Type B pancreatic cell (in vitro differentiated cells): ENCODE results near the gene ITGB2. TPM values are rescaled to one million over a fixed set of nuclear protein-coding genes. Genes with fewer than 3 reads are reported as not detected.

ENCODE experiments used
- DNase-seq: peaks from one replicate; pipeline ENCODE4 v3.0.0; 2021; ENCODE audit warnings: mixed read lengths; ENCODE audit not compliant: unreplicated experiment; ENCODE audit errors: extremely low spot score
- H3K27ac Mint-ChIP-seq: 2 replicates; pipeline ENCODE4 v1.8.0; 2021; ENCODE audit warnings: mild to moderate bottlenecking, mixed read lengths
- H3K27me3 Mint-ChIP-seq: 2 replicates; pipeline ENCODE4 v1.8.0; 2021; ENCODE audit warnings: mixed read lengths
- H3K36me3 Mint-ChIP-seq: 2 replicates; pipeline ENCODE4 v1.8.0; 2021; ENCODE audit warnings: mixed read lengths
- H3K4me1 Mint-ChIP-seq: one replicate; pipeline ENCODE4 v1.8.0; 2021; ENCODE audit warnings: mixed read lengths; ENCODE audit not compliant: unreplicated experiment
- H3K4me3 Mint-ChIP-seq: 2 replicates; pipeline ENCODE4 v1.8.0; 2021; ENCODE audit warnings: mild to moderate bottlenecking, mixed read lengths
- H3K9me3 Mint-ChIP-seq: 2 replicates; pipeline ENCODE4 v1.8.0; 2021; ENCODE audit warnings: mixed read lengths
- total RNA-seq: library from RNA; stranded (reverse); gene quantifications from 2 replicates; pipeline ENCODE4 v1.2.1, GENCODE V29; 2021; ENCODE audit warnings: low replicate concordance
- TF ChIP-seq, protein P1 (sequence below): fragments of 200-600 bp; sonication (generic); conservative IDR thresholded peaks from 2 replicates; pipeline ENCODE4 v1.5.0; 2021; ENCODE audit warnings: antibody characterized with exemption, mild to moderate bottlenecking

Gene ITGB2
- total RNA-seq, 1 donor from 2014 or later: 0.80 TPM

DNA sequence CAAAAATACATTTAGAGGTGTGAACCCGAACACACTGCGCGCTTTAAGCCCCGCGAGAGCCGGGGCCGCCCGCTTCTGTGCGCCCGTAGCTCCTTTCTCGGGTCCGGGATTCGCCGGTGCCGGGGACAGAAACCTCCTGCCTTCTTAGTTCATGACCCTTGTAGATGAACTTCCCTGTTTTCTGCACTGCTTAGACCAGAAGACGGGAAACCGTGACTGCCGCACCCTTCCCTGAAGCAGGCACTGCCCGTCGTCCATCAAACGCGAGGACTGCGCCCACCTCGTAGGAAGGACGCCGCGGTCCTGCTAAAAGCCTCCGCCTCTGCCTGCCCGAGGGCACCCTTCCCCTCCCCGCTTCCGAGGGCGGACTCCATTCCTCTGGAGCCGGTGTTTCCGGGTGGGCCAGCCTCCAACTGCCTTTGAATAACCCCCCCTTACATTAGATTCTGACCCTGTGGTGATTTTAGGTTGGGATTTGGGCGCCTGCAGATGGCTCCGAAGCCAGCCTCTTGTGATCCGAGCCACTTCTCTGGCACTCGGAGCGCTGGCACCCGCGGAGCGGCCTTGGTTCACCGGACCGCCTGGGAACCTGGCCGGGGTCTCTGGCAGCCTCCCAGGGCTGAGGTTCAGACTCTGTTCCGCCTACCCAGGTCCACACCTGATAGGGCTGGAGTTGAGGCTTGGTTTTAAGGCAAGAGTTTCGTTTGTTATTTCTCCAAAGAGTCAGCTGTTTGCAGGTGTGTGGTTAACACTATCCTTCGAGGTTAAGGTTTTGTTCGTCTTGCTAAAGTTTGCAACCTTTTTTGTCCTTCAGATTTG lies 46.0 kb downstream of the ITGB2 start:
- H3K36me3 Mint-ChIP-seq: no peaks in the 10 kb centered on the region
- TF ChIP-seq, protein P1, sequence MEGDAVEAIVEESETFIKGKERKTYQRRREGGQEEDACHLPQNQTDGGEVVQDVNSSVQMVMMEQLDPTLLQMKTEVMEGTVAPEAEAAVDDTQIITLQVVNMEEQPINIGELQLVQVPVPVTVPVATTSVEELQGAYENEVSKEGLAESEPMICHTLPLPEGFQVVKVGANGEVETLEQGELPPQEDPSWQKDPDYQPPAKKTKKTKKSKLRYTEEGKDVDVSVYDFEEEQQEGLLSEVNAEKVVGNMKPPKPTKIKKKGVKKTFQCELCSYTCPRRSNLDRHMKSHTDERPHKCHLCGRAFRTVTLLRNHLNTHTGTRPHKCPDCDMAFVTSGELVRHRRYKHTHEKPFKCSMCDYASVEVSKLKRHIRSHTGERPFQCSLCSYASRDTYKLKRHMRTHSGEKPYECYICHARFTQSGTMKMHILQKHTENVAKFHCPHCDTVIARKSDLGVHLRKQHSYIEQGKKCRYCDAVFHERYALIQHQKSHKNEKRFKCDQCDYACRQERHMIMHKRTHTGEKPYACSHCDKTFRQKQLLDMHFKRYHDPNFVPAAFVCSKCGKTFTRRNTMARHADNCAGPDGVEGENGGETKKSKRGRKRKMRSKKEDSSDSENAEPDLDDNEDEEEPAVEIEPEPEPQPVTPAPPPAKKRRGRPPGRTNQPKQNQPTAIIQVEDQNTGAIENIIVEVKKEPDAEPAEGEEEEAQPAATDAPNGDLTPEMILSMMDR: no peak
- H3K4me1 Mint-ChIP-seq: peaks cover 20% of the 10 kb centered on the region
- H3K4me3 Mint-ChIP-seq: peak overlapping the region; percentile 91
- peaks cover 25% of the 10 kb centered on the region for H3K27me3 Mint-ChIP-seq
- no peak for DNase-seq
- peak overlapping the region; percentile 94 for H3K27ac Mint-ChIP-seq
- H3K9me3 Mint-ChIP-seq: no peaks in the 10 kb centered on the region

GRCh38 chr21:44874240-44874496 lies 46.5 kb downstream of the ITGB2 start:
- H3K9me3 Mint-ChIP-seq: no peaks in the 10 kb centered on the region
- no peak for DNase-seq
- TF ChIP-seq, protein P1: no peak
- H3K4me3 Mint-ChIP-seq: peak overlapping the region; percentile 91
- peak overlapping the region; percentile 94 for H3K27ac Mint-ChIP-seq
- H3K4me1 Mint-ChIP-seq: peaks cover 23% of the 10 kb centered on the region
- H3K27me3 Mint-ChIP-seq: peaks cover 23% of the 10 kb centered on the region
- no peaks in the 10 kb centered on the region for H3K36me3 Mint-ChIP-seq

DNA sequence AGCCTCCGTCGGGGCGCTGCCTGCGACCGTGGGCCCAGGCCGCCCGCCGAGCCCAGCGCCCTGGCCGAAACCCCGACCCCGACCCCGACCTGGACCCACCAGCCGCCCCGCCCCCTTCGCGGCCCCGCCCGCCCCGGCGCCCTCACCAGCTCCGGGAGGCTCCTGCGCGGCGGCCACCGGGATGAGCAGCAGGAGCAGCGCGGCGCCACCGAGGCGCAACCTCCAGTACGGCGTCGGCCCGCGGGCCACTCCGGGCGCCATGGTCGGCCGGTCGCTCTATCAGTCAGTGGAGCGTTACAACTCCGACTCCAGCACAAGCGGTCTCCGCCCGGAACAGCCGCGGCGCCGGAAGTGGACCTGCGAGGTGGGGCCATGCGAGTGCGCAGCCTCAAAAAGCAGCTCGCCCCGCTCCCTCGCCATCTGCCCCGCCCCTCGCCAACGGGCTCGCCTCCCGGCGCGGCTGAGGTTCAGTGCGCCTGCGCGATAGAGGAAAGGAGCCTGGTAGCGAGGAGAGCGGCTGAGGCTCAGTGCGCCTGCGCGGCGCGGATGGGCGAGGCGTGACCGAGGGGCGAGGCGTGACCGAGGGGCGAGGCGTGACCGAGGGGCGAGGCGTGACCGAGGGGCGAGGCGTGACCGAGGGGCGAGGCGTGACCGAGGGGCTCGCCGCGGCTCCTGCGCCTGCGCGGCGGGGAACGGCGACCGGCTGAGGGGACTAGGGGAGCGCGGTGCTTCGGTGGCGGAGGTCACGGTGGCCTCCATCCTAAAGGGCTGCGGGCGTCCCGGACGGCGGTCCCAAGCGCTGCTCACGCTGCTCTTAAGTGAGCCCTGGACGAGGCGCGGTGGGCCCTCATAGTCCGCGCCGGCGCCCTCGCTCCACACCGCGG lies 47.1 kb downstream of the ITGB2 start, which contains the start of gene PTTG1IP:
TSS of gene PTTG1IP (minus strand) at position 335 of the 884 bp plus-strand sequence. CDS start at position 261, 74 bp downstream.
- DNase-seq: peak; percentile 100
- H3K27ac Mint-ChIP-seq: peak within 1 kb of the TSS; percentile 94
- H3K9me3 Mint-ChIP-seq: no peaks in the 10 kb centered on the region
- H3K36me3 Mint-ChIP-seq: peaks cover 4% of the 10 kb centered on the region
- H3K4me1 Mint-ChIP-seq: peaks cover 27% of the 10 kb centered on the region
- peak within 1 kb of the TSS; percentile 97 for H3K4me3 Mint-ChIP-seq
- H3K27me3 Mint-ChIP-seq: peaks cover 23% of the 10 kb centered on the region
- TF ChIP-seq, protein P1: no peak

GRCh38 chr21:44872649-44873355 lies 47.9 kb downstream of the ITGB2 start:
- TF ChIP-seq, protein P1: no peak
- DNase-seq: no peak
- peaks cover 35% of the 10 kb centered on the region for H3K4me1 Mint-ChIP-seq
- H3K27me3 Mint-ChIP-seq: peaks cover 23% of the 10 kb centered on the region
- H3K4me3 Mint-ChIP-seq: peak overlapping the region; percentile 97
- H3K36me3 Mint-ChIP-seq: peaks cover 4% of the 10 kb centered on the region
- peak overlapping the region; percentile 94 for H3K27ac Mint-ChIP-seq
- no peaks in the 10 kb centered on the region for H3K9me3 Mint-ChIP-seq

DNA sequence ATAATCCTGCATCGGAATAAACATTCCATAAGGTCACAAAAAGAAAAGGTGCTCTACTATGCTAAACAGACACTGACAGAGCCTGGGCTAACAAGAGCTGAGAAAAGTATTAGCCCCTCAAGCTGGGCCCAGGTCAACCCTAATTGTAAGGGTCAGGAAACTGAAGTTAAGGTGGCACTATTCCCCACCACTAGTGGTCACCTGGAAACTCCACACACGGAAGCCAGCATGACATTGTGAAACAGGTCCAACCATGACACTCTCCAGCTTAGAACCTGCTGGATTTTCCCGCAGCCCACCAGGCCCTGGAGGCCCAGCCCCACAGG lies 48.4 kb downstream of the ITGB2 start:
- peaks cover 21% of the 10 kb centered on the region for H3K27me3 Mint-ChIP-seq
- TF ChIP-seq, protein P1: no peak
- no peak for DNase-seq
- peaks cover 4% of the 10 kb centered on the region for H3K36me3 Mint-ChIP-seq
- H3K27ac Mint-ChIP-seq: peak overlapping the region; percentile 94
- peaks cover 40% of the 10 kb centered on the region for H3K4me1 Mint-ChIP-seq
- H3K4me3 Mint-ChIP-seq: peak overlapping the region; percentile 97
- H3K9me3 Mint-ChIP-seq: no peaks in the 10 kb centered on the region
